ENCODE measurements around the gene POLA2.
A peak's percentile ranks its signal among the peaks of the same experiment; 100 is the strongest.

The POLA2 gene

GRCh38 chr11:65304110-65304509, 42.3 kb downstream of the POLA2 start:
- H3K9ac ChIP-seq (ENCODE audit: low read length in 5 of 5), result no peak overlapping the region
- H3K4me3 ChIP-seq (ENCODE audit: low read depth in 1 of 5, low read length in 5 of 5), result no peak overlapping the region
- H3K4me1 ChIP-seq (ENCODE audit: control insufficient read depth in 5 of 5, insufficient read depth in 5 of 5, low read length in 5 of 5), result peaks cover 24 to 57% (median 47%) of the 10 kb centered on the region in 5 donors
- no peaks in the 10 kb centered on the region for H3K27me3 ChIP-seq (ENCODE audit: control insufficient read depth in 5 of 5, insufficient read depth in 4 of 5, low read length in 5 of 5)
- peaks cover 0 to 22% (median 5%) of the 10 kb centered on the region in 5 donors for H3K36me3 ChIP-seq (ENCODE audit: control insufficient read depth in 5 of 5, insufficient read depth in 5 of 5, low read length in 5 of 5)
- no peaks in the 10 kb centered on the region for H3K9me3 ChIP-seq (ENCODE audit: control insufficient read depth in 5 of 5, low read length in 5 of 5)
- no peak overlapping the region for H3K27ac ChIP-seq (ENCODE audit: low read depth, low read length)

GRCh38 chr11:65304613-65305012, 42.9 kb downstream of the POLA2 start:
- peaks cover 24 to 55% (median 46%) of the 10 kb centered on the region in 5 donors for H3K4me1 ChIP-seq (ENCODE audit: control insufficient read depth in 5 of 5, insufficient read depth in 5 of 5, low read length in 5 of 5)
- no peak overlapping the region for H3K27ac ChIP-seq (ENCODE audit: low read depth, low read length)
- H3K4me3 ChIP-seq (ENCODE audit: low read depth in 1 of 5, low read length in 5 of 5), result no peak overlapping the region
- H3K9me3 ChIP-seq (ENCODE audit: control insufficient read depth in 5 of 5, low read length in 5 of 5), result no peaks in the 10 kb centered on the region
- H3K27me3 ChIP-seq (ENCODE audit: control insufficient read depth in 5 of 5, insufficient read depth in 4 of 5, low read length in 5 of 5), result no peaks in the 10 kb centered on the region
- peaks cover 0 to 19% (median 5%) of the 10 kb centered on the region in 5 donors for H3K36me3 ChIP-seq (ENCODE audit: control insufficient read depth in 5 of 5, insufficient read depth in 5 of 5, low read length in 5 of 5)
- no peak overlapping the region for H3K9ac ChIP-seq (ENCODE audit: low read length in 5 of 5)

GRCh38 chr11:65305501-65306268, 43.9 kb downstream of the POLA2 start:
- Histone ChIP-seq H3K4me3 (ENCODE audit: low read depth in 1 of 5, low read length in 5 of 5) (no peak overlapping the region), H3K27ac (ENCODE audit: low read depth, low read length) (peak overlapping the region; percentile 41), H3K36me3 (ENCODE audit: control insufficient read depth in 5 of 5, insufficient read depth in 5 of 5, low read length in 5 of 5) (peaks cover 0 to 19% (median 5%) of the 10 kb centered on the region in 5 donors), H3K9me3 (ENCODE audit: control insufficient read depth in 5 of 5, low read length in 5 of 5) (no peaks in the 10 kb centered on the region), H3K4me1 (ENCODE audit: control insufficient read depth in 5 of 5, insufficient read depth in 5 of 5, low read length in 5 of 5) (peaks cover 32 to 64% (median 55%) of the 10 kb centered on the region in 5 donors), H3K27me3 (ENCODE audit: control insufficient read depth in 5 of 5, insufficient read depth in 4 of 5, low read length in 5 of 5) (no peaks in the 10 kb centered on the region), H3K9ac (ENCODE audit: low read length in 5 of 5) (no peak overlapping the region)

- Histone ChIP-seq H3K9ac (ENCODE audit: low read length in 5 of 5) (peak overlapping the region in 4 of 5 donors; percentile 44 to 75 (median 59)), H3K27ac (ENCODE audit: low read depth, low read length) (peak overlapping the region; percentile 94), H3K4me1 (ENCODE audit: control insufficient read depth in 5 of 5, insufficient read depth in 5 of 5, low read length in 5 of 5) (peaks cover 28 to 59% (median 45%) of the 10 kb centered on the region in 5 donors), H3K36me3 (ENCODE audit: control insufficient read depth in 5 of 5, insufficient read depth in 5 of 5, low read length in 5 of 5) (peaks cover 0 to 19% (median 5%) of the 10 kb centered on the region in 5 donors), H3K9me3 (ENCODE audit: control insufficient read depth in 5 of 5, low read length in 5 of 5) (no peaks in the 10 kb centered on the region), H3K27me3 (ENCODE audit: control insufficient read depth in 5 of 5, insufficient read depth in 4 of 5, low read length in 5 of 5) (no peaks in the 10 kb centered on the region), H3K4me3 (ENCODE audit: low read depth in 1 of 5, low read length in 5 of 5) (no peak overlapping the region)
Observed at GRCh38 chr11:65307298-65308229, 45.8 kb downstream of the POLA2 start.

GRCh38 chr11:65308281-65308891, 46.6 kb downstream of the POLA2 start:
- Histone ChIP-seq H3K9ac (ENCODE audit: low read length in 5 of 5) (peak overlapping the region; percentile 44 to 75 (median 65)), H3K27me3 (ENCODE audit: control insufficient read depth in 5 of 5, insufficient read depth in 4 of 5, low read length in 5 of 5) (no peaks in the 10 kb centered on the region), H3K36me3 (ENCODE audit: control insufficient read depth in 5 of 5, insufficient read depth in 5 of 5, low read length in 5 of 5) (peaks cover 0 to 19% (median 5%) of the 10 kb centered on the region in 5 donors), H3K9me3 (ENCODE audit: control insufficient read depth in 5 of 5, low read length in 5 of 5) (no peaks in the 10 kb centered on the region), H3K4me3 (ENCODE audit: low read depth in 1 of 5, low read length in 5 of 5) (peak overlapping the region in 4 of 5 donors; percentile 4 to 35 (median 18)), H3K4me1 (ENCODE audit: control insufficient read depth in 5 of 5, insufficient read depth in 5 of 5, low read length in 5 of 5) (peaks cover 29 to 63% (median 48%) of the 10 kb centered on the region in 5 donors), H3K27ac (ENCODE audit: low read depth, low read length) (peak overlapping the region; percentile 94)

GRCh38 chr11:65309006-65309405, 47.2 kb downstream of the POLA2 start:
- Histone ChIP-seq H3K4me1 (ENCODE audit: control insufficient read depth in 5 of 5, insufficient read depth in 5 of 5, low read length in 5 of 5) (peaks cover 32 to 70% (median 54%) of the 10 kb centered on the region in 5 donors), H3K27ac (ENCODE audit: low read depth, low read length) (peak overlapping the region; percentile 94)

GRCh38 chr11:65310215-65310614, 48.5 kb downstream of the POLA2 start:
- peak overlapping the region; percentile 92 for H3K27ac ChIP-seq (ENCODE audit: low read depth, low read length)

More at GRCh38 chr11:65309006-65309405, 47.2 kb downstream of the POLA2 start:
- no peaks in the 10 kb centered on the region for H3K27me3 ChIP-seq (ENCODE audit: control insufficient read depth in 5 of 5, insufficient read depth in 4 of 5, low read length in 5 of 5)
- H3K4me3 ChIP-seq (ENCODE audit: low read depth in 1 of 5, low read length in 5 of 5), result peak overlapping the region in 4 of 5 donors; percentile 4 to 35 (median 18)
- H3K9me3 ChIP-seq (ENCODE audit: control insufficient read depth in 5 of 5, low read length in 5 of 5), result no peaks in the 10 kb centered on the region
- peaks cover 0 to 15% (median 5%) of the 10 kb centered on the region in 5 donors for H3K36me3 ChIP-seq (ENCODE audit: control insufficient read depth in 5 of 5, insufficient read depth in 5 of 5, low read length in 5 of 5)
- peak overlapping the region in 4 of 5 donors; percentile 35 to 66 (median 61) for H3K9ac ChIP-seq (ENCODE audit: low read length in 5 of 5)

GRCh38 chr11:65310736-65311135, 49.0 kb downstream of the POLA2 start:
- peak overlapping the region; percentile 92 for H3K27ac ChIP-seq (ENCODE audit: low read depth, low read length)
- peaks cover 30 to 74% (median 59%) of the 10 kb centered on the region in 5 donors for H3K4me1 ChIP-seq (ENCODE audit: control insufficient read depth in 5 of 5, insufficient read depth in 5 of 5, low read length in 5 of 5)
- H3K9ac ChIP-seq (ENCODE audit: low read length in 5 of 5), result peak overlapping the region in 4 of 5 donors; percentile 8 to 68 (median 50)
- no peaks in the 10 kb centered on the region for H3K9me3 ChIP-seq (ENCODE audit: control insufficient read depth in 5 of 5, low read length in 5 of 5)
- peak overlapping the region in 3 of 5 donors; percentile 1 to 41 (median 40) for H3K4me3 ChIP-seq (ENCODE audit: low read depth in 1 of 5, low read length in 5 of 5)
- no peaks in the 10 kb centered on the region for H3K27me3 ChIP-seq (ENCODE audit: control insufficient read depth in 5 of 5, insufficient read depth in 4 of 5, low read length in 5 of 5)
- peaks cover 0 to 3% (median under 1%) of the 10 kb centered on the region in 5 donors for H3K36me3 ChIP-seq (ENCODE audit: control insufficient read depth in 5 of 5, insufficient read depth in 5 of 5, low read length in 5 of 5)

More at GRCh38 chr11:65310215-65310614, 48.5 kb downstream of the POLA2 start:
- Histone ChIP-seq H3K9me3 (ENCODE audit: control insufficient read depth in 5 of 5, low read length in 5 of 5) (no peaks in the 10 kb centered on the region), H3K27me3 (ENCODE audit: control insufficient read depth in 5 of 5, insufficient read depth in 4 of 5, low read length in 5 of 5) (no peaks in the 10 kb centered on the region), H3K36me3 (ENCODE audit: control insufficient read depth in 5 of 5, insufficient read depth in 5 of 5, low read length in 5 of 5) (peaks cover 0 to 7% (median 5%) of the 10 kb centered on the region in 5 donors), H3K4me3 (ENCODE audit: low read depth in 1 of 5, low read length in 5 of 5) (peak overlapping the region in 3 of 5 donors; percentile 1 to 41 (median 6)), H3K4me1 (ENCODE audit: control insufficient read depth in 5 of 5, insufficient read depth in 5 of 5, low read length in 5 of 5) (peaks cover 32 to 73% (median 57%) of the 10 kb centered on the region in 5 donors), H3K9ac (ENCODE audit: low read length in 5 of 5) (peak overlapping the region in 2 of 5 donors; percentile 26 to 33)

- H3K27me3 ChIP-seq (ENCODE audit: control insufficient read depth in 5 of 5, insufficient read depth in 4 of 5, low read length in 5 of 5), result no peaks in the 10 kb centered on the region
- peaks cover 33 to 79% (median 64%) of the 10 kb centered on the region in 5 donors for H3K4me1 ChIP-seq (ENCODE audit: control insufficient read depth in 5 of 5, insufficient read depth in 5 of 5, low read length in 5 of 5)
- peaks cover 0 to 3% (median 0%) of the 10 kb centered on the region in 5 donors for H3K36me3 ChIP-seq (ENCODE audit: control insufficient read depth in 5 of 5, insufficient read depth in 5 of 5, low read length in 5 of 5)
- peak overlapping the region in 3 of 5 donors; percentile 8 to 68 (median 33) for H3K9ac ChIP-seq (ENCODE audit: low read length in 5 of 5)
- no peaks in the 10 kb centered on the region for H3K9me3 ChIP-seq (ENCODE audit: control insufficient read depth in 5 of 5, low read length in 5 of 5)
- H3K4me3 ChIP-seq (ENCODE audit: low read depth in 1 of 5, low read length in 5 of 5), result peak overlapping the region in 2 of 5 donors; percentile 1 to 40
- peak overlapping the region; percentile 92 for H3K27ac ChIP-seq (ENCODE audit: low read depth, low read length)
Observed at GRCh38 chr11:65311170-65311678, 49.5 kb downstream of the POLA2 start.

All from subcutaneous abdominal adipose tissue (tissue), 5 donors.